Stimulated activated CD4-positive, alpha-beta T cell treated with anti-CD3 and anti-CD28 coated beads, Interleukin-4, amount 100 ng/mL, for 1 hour (primary cell): ENCODE measurements around the gene GARIN1A.
A peak's percentile ranks its signal among the peaks of the same experiment; 100 is the strongest.
"Not testable (repeated sequence)": the region's sequence is repeated elsewhere in the genome, so short reads cannot be mapped to it uniquely, and the experiment has no call there.

Experiments
- DNase-seq: peaks from one replicate; pipeline ENCODE4 v3.0.0-alpha.2; 2020

The GARIN1A gene

DNA sequence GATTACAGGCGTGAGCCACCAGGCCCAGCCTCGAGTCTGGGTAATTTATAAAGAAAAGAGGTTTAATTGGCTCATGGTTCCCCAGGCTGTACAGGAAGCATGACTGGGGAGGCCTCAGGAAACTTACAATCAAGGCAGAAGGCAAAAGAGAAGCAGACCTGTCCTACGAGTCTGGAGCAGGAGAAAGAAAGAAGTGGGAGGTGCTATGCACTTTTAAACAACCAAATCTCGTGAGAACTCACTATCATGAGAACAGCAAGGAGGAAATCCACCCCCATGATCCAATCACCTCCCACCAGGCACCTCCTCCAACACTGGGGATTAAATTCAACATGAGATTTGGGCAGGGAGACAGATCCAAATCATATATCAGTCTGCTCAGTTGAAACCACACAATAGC, 11.6 kb downstream of the GARIN1A start:
- not testable (repeated sequence) for DNase-seq

DNA sequence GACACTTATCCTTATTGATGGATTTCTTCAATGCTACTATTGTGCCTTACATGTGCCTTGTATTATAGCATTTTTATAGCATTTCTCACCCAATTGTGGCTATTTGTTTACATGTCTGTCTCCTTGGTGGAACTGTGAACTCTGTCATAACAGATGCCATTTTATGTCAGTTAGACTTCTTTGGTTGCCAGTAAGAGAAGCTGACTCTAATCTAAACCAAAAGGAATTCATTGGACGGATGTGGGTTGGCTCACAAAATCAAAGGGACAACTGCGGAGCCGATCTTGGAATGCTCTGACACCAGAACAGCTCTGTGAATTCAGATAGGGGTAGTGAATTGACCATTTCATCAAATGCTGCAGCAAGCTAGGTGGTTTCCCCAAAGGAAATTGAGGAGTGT, 15.0 kb downstream of the GARIN1A start:
- DNase-seq: no peak

DNA sequence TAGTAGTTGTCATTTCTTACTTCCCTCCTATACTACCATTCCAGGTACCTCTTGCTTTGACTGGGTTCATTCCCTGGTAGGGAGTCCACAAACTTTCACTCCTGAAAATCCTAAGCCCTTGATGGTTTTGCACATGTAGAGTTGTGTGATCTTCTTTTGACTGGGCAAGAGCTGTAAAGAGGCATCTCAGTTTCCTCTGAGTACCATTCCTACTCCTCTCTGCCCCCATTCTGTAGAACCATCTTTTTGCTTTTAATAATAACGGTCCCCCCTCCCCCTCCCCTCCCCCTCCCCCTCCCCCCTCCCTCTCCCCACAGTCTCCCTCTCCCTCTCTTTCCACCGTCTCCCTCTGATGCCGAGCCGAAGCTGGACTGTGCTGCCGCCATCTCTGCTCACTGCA, 16.4 kb downstream of the GARIN1A start:
- no peak for DNase-seq

DNA sequence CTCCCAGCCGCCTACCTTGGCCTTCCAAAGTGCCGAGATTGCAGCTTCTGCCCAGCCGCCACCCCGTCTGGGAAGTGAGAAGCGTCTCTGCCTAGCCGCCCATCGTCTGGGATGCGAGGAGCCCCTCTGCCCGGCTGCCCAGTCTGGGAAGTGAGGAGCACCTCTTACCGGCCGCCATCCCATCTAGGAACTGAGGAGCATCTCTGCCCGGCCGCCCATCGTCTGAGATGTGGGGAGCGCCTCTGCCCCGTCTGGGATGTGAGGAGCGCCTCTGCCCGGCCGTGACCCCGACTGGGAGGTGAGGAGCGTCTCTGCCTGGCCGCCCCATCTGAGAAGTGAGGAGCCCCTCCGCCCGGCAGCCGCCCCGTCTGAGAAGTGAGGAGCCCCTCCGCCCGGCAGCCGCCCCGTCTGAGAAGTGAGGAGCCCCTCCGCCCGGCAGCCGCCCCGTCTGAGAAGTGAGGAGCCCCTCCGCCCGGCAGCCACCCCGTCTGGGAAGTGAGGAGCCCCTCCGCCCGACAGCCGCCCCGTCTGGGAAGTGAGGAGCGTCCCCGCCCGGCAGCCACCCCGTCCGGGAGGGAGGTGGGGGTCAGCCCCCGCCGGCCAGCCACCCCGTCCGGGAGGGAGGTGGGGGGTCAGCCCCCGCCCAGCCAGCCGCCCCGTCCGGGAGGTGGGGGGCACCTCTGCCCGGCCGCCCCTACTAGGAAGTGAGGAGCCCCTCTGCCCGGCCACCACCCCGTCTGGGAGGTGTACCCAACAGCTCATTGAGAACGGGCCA, 17.3 kb downstream of the GARIN1A start:
- DNase-seq: not testable (repeated sequence)

DNA sequence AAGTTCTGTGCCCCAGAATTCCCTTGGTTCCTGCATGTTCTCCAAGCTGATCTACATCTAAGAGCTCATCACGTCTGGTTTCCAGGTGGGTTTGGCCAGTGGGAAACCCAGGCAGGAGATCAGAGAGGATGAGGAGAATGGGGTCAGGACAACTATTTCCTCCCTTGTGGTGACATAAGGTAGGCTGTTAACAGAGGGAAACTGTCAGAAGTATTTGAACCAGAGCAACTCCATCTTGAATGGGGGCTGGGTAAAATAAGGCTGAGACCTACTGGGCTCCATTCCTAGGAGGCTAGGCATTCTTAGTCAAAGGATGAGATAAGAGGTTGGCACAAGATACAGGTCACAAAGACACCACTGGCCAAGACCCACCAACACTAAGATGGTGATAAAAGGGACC, 19.1 kb downstream of the GARIN1A start:
- no peak for DNase-seq

DNA sequence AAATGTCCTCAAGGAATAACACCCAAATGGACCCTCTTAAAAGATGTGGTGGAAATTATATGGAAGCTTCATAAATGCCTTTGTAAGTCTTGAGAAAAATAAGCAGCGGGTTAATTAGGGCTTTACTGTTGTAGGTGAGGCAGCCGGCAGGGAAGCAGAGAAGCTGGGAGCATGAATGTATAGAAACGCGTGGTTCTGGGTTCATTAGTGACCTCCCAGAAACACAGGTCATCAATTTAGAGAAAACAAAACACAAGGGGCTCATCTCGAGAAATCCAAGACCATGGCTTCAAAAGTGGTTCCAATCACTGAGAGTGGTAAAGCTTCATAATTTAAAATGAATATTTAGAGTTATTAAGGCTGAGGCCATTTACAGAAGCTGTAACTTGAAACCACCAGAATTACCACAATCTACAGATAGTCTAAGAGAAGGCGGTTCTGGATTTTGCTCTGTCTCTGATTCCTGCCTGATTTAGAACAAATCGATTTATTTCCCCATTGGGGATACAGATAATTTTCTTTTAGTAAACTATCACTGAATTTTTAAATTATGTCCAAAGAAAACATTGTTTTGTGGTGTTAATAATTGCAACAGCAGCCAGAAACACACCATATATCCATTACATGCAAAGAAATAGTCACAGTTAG, 20.7 kb downstream of the GARIN1A start:
- DNase-seq: no peak

DNA sequence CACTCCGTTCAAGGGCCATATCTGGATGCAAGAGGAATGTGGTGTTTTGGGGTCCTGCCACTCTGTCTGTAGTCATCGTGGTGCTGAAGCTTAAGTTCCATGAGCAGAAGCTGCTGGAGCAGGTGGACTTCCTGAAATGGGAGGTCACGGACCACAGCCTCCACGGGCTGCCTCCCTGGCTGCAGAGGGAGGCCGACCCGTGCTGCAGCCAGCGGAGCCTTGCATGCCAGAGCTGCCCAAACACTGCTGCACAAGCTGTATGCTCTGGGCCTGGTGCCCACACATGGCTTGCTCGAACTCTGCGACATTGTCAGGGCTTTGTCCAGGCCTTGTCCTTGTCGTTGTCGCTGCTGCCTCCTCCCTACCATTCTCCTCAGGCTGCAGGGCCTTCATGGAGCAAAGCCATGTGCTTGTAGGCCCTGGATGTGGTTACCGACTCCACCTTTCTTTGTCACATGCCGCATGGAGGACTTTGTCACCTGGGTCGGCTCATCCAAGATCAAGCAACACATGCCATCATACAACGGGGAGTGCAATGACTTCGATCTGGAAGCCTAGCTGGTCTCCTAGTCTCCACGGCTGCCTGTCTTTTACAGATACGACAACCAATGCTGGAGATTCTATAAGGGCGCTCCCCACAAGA, 21.4 kb downstream of the GARIN1A start:
- DNase-seq: no peak

DNA sequence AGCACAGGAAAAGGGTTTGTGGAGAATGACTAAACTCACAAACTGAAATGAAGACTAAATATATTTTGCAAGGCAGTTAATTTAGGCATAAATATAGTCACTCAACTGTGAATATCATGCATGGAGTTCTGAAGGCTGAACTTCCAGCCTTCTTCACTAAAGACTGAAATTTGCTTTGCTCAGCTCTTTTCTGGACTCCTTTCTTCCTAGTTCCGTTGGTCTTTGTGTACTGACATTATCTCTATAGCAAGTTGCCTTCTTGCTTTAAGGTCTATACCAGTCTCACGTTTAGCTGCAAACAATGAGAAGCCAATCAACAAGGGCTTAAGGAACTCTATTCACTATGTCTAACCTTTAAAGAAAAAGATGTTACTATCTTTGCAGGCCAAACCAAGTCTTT, 22.6 kb downstream of the GARIN1A start:
- no peak for DNase-seq

DNA sequence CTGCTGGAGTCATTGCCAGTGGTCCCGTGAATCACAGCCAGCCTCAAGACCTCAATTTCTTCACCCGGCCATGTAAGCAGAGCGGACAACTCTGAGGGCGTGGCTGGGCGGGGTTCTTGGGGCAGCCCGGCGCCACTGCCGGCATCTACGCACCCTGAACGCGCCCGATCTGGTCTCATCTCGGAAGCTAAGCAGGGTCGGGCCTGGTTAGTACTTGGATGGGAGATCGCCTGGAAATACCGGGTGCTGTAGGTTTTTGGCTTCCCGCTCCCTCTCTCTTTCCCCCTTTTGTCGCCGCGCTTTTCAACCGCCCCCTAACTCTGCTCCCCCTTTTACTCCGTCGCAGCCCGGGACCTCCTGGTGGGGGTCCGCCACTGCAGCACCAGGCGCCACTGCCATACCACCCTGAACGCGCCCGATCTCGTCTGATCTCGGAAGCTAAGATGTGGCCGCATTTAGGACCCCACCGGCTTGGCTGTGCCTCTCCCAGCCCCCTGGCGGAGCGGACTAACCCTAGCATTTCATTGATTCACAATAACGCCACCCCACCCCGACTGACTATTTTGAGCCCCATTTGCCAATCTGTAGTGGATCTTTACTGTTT, 25.3 kb downstream of the GARIN1A start:
- peak; percentile 42 for DNase-seq

DNA sequence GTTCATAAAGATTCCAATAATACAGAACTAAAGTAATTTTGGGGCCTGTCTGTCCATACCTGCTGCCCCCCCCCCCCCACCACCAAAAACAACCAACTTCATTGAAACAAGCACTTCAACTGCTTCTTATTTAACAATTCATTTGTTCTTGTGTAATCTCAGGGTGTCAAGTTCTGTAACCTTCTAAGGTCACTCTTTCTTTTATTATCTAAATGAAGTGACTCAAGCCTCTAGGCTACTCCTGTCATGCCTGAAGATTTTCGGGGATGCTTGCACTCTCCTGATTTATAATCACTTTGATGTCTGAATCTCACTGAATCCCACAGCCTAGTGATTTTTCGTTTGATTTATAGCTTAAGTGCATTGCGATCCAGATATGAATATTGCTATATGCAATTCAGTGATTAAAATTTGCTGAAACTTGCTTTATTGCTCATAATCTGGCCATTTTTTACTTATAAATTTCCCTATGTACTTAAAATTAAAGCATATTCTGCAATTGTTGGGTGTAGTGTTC, 27.2 kb downstream of the GARIN1A start:
- DNase-seq: no peak

DNA sequence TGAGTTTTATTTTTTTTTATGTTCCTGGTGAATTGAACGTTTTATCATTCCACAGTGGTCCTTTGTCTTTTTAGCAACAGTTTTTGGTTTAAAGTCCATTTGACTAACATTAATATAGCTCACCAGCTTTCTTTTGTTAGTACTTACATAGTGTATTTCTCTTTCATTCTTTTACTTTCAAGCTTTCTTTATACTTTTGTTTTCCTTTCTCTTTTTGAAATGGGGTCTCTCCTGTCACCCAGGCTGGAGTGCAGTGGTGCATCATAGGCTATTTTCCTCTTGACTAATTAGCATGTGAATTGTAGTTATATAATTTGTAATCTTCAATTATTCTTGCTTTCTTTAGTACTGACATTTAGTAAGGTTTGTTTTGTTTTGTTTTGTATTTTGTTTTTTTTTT, 27.8 kb downstream of the GARIN1A start:
- DNase-seq: no peak

DNA sequence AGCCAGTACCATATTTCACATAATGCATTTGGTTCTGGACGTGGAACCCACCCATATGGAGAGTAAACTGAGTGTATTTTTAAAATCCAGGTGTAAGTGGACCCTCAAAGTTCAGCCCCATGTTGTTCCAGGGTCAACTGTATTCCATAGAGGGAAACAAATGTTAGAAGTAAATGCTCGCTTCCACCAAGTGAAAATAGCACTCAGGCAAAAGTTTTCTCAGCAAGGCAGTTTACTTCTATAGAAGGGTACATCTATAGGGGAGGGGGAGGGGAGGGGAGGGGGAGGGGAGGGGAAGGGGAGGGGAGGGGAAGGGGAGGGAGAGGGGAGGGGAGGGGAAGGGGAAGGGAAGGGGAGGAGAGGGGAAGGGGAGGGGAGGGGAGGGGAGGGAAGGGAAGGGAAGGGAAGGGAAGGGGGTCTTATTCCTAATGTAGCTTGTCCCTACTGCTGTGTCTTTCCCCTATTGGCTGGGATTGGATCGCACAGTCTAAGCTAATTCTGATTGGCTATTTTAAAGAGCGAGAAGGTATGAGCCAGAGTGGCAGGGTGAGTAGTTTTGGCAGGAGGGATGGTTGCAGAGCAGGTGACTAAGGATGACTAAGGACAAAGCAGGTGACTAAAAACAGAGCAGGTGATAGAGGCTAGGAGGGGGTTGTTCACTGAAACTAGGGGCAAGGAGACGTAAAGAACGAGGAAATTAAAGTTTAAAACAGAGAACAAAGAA, 29.1 kb downstream of the GARIN1A start:
- no peak for DNase-seq

DNA sequence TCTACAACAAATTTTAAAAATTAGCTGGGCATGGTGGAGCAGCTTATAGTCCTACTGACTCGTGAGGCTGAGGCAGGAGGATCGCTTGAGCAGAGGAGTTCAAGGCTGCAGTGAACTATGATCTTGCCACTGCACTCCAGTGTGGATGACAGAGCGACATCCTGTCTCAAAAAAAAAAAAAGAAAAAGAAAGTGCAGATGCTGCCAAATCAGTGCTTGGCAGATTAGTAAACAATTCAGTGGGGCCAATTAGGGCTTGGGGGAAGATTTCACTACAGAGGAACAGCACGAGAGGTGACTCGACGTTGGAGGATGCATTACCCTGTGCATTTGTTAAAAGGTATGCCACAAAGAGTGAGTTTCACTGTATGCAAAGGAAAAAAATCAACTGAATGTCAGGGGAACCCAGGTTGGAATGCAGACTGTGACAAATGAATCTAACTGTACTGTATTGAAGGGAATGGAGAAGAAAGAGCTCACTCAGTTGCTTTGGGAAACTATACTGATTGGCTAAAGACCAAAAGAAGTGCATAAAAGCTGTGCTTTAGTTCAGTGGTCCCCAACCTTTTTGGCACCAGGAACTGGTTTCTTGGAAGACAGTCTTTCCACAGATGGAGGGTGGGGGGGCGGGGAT, 31.6 kb downstream of the GARIN1A start:
- DNase-seq: no peak

DNA sequence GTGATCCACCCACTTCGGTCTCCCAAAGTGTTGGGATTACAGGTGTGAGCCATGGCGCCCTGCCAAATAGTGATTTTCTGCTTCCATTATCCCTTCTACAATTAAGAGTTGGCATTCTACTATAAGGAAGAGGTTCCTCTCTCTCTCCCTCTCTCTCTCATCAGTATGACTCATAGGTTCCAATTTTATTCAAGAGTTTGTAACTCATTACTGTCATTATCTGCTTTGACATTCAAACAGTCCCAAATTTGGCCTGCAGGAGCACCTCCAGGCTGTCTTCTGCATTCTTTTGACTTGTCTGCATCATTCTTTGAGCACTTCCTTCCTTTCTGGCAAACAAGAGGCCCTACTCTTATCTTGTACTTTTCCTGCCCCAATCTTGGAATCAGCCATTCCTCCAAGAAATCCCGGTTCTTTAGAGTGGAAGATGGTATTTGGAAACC, 33.8 kb downstream of the GARIN1A start:
- DNase-seq: no peak

DNA sequence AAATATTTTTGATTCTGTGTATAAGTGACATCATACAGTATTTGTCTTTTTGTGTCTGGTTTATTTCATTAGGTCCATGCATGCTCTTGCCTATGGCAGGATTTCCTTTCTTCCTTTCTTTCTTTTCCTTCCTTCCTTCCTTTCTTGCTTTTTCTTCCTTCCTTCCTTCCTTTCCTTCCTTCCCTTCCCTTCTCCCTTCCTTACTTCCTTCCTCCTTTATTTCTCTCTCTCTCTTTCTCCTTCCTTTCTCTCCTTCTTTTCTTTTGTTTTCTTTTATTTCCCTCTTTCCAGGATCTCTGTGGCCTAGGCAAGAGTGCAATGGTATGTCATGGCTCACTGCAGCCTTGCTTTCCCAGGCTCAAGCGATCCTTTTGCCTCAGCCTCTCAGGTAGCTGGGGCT, 35.7 kb downstream of the GARIN1A start:
- no peak for DNase-seq

DNA sequence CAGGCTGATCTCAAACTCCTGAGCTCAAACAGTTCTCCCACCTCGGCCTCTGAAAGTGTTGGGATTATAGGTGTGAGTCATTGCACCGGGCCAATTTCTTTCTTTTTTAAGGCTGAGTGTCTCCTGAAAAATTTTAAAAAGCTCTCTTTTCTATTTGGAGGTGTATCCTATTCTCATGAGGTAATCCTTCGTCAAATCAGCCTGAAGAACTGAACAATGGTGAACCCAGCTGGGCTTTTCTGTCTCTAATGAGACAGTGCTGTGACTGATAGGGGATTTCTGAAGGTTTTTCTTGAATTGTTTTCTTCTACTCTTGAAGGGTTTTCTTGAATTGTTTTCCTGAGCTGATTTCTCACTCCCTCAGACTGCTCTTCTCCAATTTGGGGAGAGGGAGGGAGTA, 36.1 kb downstream of the GARIN1A start:
- no peak for DNase-seq

DNA sequence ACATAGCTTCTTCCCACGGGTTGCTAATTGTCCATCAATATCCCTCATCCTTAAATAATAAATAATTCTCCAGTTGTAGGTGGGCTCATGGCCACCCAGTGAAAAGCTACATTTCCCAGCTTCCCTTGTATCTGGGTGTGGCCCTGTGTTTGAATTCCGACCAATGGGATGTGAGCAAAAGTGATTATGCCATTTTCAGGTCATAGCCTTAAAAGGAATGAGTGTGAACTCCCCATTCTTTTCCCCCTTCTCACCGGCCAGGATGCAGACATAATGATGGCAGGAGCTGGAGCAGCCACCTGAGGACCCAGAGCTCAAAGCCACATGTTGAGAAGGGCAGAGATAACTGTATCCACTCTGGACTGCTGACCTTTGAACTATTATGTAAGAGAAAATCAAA, 36.7 kb downstream of the GARIN1A start:
- no peak for DNase-seq

DNA sequence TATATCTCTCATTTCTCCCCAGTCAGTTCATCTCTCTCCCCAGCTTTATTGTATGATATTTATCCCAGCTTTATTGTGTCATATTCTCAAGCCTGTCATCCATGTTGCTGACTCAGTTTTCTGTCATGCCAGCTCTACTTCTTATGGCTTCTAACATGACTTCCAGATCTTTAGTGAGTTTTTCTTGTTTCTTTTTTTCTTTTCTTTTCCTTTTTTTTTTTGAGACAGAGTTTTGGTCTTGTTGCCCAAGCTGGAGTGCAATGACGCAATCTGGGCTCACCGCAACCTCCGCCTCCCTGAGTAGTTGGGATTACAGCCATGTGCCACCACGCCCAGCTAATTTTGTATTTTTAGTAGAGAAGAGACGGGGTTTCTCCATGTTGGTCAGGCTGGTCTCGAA, 38.4 kb downstream of the GARIN1A start:
- no peak for DNase-seq

DNA sequence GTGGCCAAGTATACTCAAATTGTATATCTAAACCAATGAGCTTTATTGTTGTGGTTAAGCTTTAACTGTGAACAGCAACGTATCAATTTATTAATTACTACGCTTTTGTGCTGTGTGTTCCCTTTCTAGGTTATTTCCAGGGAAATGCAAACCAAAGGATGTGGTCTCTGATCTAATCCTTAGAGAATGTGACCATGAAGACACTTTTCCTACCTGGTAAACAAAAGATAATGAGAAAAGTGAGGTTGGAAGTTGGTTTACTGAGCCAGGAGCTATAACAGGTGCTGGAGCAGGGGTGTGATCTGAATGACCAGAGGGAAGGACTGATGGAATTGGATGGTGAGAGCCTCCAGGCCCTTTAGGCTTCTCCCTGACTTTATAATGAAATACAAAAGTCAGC, 41.7 kb downstream of the GARIN1A start:
- DNase-seq: no peak

DNA sequence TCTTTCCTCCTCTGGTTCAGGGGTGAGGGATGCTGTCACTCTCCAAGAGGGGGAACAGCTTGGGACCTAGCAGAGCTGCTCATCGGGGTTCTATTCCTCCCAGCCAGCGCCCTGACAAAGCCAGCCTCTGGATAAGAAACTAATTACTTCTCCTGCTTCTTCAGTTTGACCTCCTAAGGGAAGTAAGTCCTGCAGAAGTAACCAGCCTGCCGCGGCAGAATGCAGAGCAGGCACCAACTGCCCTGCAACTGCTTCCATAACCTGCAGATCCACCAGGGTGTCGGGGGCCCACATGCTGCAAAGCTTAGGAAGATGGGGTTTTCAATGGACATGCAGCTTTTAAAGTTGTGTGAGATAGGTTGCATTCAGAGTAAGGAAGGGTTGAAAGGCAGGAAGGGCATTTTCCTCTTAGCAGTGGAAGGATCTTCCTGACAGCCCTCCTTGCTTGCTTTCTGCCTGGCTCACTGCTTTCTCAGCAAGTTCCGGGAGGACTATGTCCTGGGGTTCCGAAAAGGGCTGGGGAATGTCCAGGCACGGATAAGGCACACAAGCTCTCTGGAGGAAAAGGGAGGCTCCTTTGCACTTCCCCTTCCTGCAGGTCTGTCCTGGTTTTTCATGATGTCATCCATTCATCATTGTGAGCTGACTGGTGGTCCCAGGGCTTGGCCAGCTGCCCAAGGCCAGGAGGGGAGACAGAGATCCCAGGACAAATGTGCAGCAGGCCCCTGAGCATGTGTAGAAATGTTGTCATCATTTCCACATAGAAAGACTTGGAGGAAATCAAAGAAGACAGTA, 42.8 kb downstream of the GARIN1A start:
- DNase-seq: no peak

DNA sequence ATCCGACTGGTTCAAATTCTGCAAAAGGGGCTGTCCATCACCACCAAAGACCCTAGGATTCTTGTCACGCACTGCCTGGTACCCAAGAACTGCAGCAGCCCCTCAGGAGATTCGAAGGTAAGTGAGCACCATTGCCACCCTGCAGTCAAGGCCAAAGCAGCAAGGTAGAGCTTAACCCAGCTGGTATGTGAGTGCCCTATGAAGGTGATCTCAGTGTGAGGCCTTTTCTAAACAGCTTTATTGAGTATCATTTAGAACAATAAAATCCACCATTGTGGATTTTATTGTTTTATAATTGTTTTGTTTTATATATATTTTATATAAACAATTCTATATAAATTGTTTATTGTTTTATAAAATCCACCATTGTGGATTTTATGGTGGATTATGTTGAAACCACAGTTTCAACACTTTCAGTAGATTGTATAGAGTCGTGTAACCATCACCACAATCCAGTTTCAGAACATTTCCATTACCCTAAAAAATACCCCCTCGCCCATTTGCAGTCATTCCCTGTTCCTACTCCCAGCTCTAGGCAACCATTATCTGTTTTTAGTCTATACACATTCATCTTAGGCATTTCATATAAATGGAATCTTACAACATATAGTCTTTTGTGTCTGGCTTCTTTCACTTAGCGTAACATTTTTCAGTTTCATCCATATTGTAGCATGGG, 47.0 kb downstream of the GARIN1A start:
- no peak for DNase-seq
